B cell (primary cell): ENCODE data around the gene EIF4A3. TPM values are rescaled to one million over a fixed set of nuclear protein-coding genes. Genes with fewer than 3 reads are reported as not detected.

Experiments used
- ATAC-seq: fragments of 200-7000 bp; cut with Tn5 transposase; one replicate; pipeline ENCODE4 v1.10.0; 2021; ENCODE audit warnings: low read depth, mild to moderate bottlenecking, moderate number of reproducible peaks, moderate library complexity
- CTCF ChIA-PET: fragments of 350-600 bp; sonication (Branson Sonifier 250); formaldehyde crosslinking; loops from one replicate; lab custom pipeline; 2021; ENCODE audit warnings: antibody characterized with exemption, inconsistent platforms; lab: Charles Lee
- POLR2A ChIA-PET: fragments of 350-600 bp; sonication (Branson Sonifier 250); formaldehyde crosslinking; loops from one replicate; lab custom pipeline; 2021; ENCODE audit warnings: antibody characterized with exemption; lab: Charles Lee
- DNase-seq: peaks from one replicate; pipeline ENCODE4 v3.0.0; 2013
- H2AFZ ChIP-seq: 2 replicates; pipeline ENCODE4 v1.6.1; 2012; ENCODE audit warnings: mild to moderate bottlenecking, low read depth, low read length; ENCODE audit not compliant: insufficient read depth, poor library complexity, severe bottlenecking
- H3K27ac ChIP-seq, 2 donors: 1 replicate in 1 of 2; 2 replicates in 1 of 2; pipeline ENCODE4 v1.5.1; 2012 to 2013; ENCODE audit warnings: low read length in 2 of 2, mild to moderate bottlenecking in 2 of 2, moderate library complexity in 1 of 2
- H3K27me3 ChIP-seq, 4 experiments: fragments of 200-600 bp in 1 of 4; sonication (generic) in 1 of 4; replicated peaks in 1 of 4; 1 replicate in 2 of 4; 2 replicates in 2 of 4; pipeline versions ENCODE4 v1.6.1 to v1.7.0; 2013 to 2016; ENCODE audit warnings: low read length in 3 of 4, mild to moderate bottlenecking in 2 of 4, mixed read lengths in 1 of 4, moderate library complexity in 1 of 4; ENCODE audit not compliant: insufficient read depth in 4 of 4, control insufficient read depth in 3 of 4; ENCODE audit errors: control extremely low read depth in 1 of 4
- H3K36me3 ChIP-seq, 2 experiments: replicated peaks in 1 of 2; 1 replicate in 1 of 2; 2 replicates in 1 of 2; pipeline versions ENCODE4 v1.6.1 to v1.7.1; 2013; ENCODE audit warnings: low read length in 1 of 2; ENCODE audit not compliant: insufficient read depth in 2 of 2, control insufficient read depth in 1 of 2; ENCODE audit errors: control extremely low read depth in 1 of 2, extremely low read depth in 1 of 2
- H3K4me1 ChIP-seq, 2 donors: fragments of 200-600 bp in 1 of 2; sonication (generic) in 1 of 2; 1 replicate in 1 of 2; 2 replicates in 1 of 2; pipeline versions ENCODE4 v1.5.1 to v1.6.1; 2013 to 2017; ENCODE audit warnings: low read length in 2 of 2; ENCODE audit not compliant: control insufficient read depth in 2 of 2, insufficient read depth in 2 of 2
- H3K4me2 ChIP-seq: replicated peaks from 2 replicates; pipeline ENCODE3; 2012; ENCODE audit warnings: mild to moderate bottlenecking, low read depth, low read length; ENCODE audit not compliant: poor library complexity, severe bottlenecking
- H3K4me3 ChIP-seq, 5 experiments: fragments of 200-600 bp in 1 of 5; sonication (generic) in 1 of 5; 1 replicate in 3 of 5; 2 replicates in 2 of 5; pipeline versions ENCODE4 v1.5.1 to v1.7.0; 2011 to 2016; ENCODE audit warnings: low read length in 4 of 5, mild to moderate bottlenecking in 4 of 5, low read depth in 2 of 5, control low read depth in 1 of 5, moderate library complexity in 1 of 5; ENCODE audit not compliant: insufficient read depth in 1 of 5; ENCODE audit errors: control extremely low read depth in 1 of 5, extremely low read depth in 1 of 5
- H3K79me2 ChIP-seq: fragments of 200-600 bp; sonication (generic); one replicate; pipeline ENCODE4 v1.6.0; 2016; ENCODE audit warnings: low read length; ENCODE audit not compliant: control insufficient read depth, insufficient read depth
- H3K9ac ChIP-seq: fragments of 200-600 bp; sonication (generic); 2 replicates; pipeline ENCODE4 v1.6.1; 2017; ENCODE audit warnings: mild to moderate bottlenecking, low read length, moderate library complexity
- H3K9me3 ChIP-seq, 3 donors: one replicate each; pipeline versions ENCODE4 v1.6.1 to v1.7.1; 2013; ENCODE audit warnings: low read length in 2 of 3; ENCODE audit not compliant: control insufficient read depth in 2 of 3, insufficient read depth in 1 of 3; ENCODE audit errors: control extremely low read depth in 1 of 3
- H4K20me1 ChIP-seq: 2 replicates; pipeline ENCODE4 v1.6.0; 2012; ENCODE audit warnings: mild to moderate bottlenecking, low read length; ENCODE audit not compliant: insufficient read depth, control insufficient read depth, poor library complexity, severe bottlenecking
- H3K27ac Mint-ChIP-seq: one replicate; pipeline ENCODE4 v1.8.0; 2021; ENCODE audit warnings: mixed read lengths
- H3K27me3 Mint-ChIP-seq: one replicate; pipeline ENCODE4 v1.8.0; 2021; ENCODE audit warnings: mixed read lengths
- H3K4me1 Mint-ChIP-seq: one replicate; pipeline ENCODE4 v1.8.0; 2021; ENCODE audit warnings: mixed read lengths
- H3K4me3 Mint-ChIP-seq: one replicate; pipeline ENCODE4 v1.8.0; 2021; ENCODE audit warnings: mixed read lengths
- H3K9me3 Mint-ChIP-seq: one replicate; pipeline ENCODE4 v1.8.0; 2022; ENCODE audit warnings: mixed read lengths; ENCODE audit not compliant: insufficient read depth
- EZH2 ChIP-seq: IDR thresholded peaks from 2 replicates; pipeline ENCODE4 v1.6.1; 2012; ENCODE audit warnings: borderline replicate concordance, low read depth, mild to moderate bottlenecking, moderate library complexity, low read length; ENCODE audit not compliant: insufficient read depth, poor library complexity, severe bottlenecking
- WGBS: methylation state at CpG from one replicate; pipeline ENCODE4 v1.1.5; 2013; ENCODE audit warnings: missing lambda C conversion rate; ENCODE audit not compliant: insufficient coverage; 5-methylcytosine and 5-hydroxymethylcytosine counted together
- intact Hi-C: fragments of 100-400 bp; cut with micrococcal nuclease; formaldehyde crosslinking; loops from one replicate; pipeline ENCODE4 v1.10.0; 2022
- polyA plus RNA-seq: library from polyadenylated mRNA; depleted of rRNA; stranded (reverse); fragments of >200 nt; gene quantifications from 2 replicates; pipeline ENCODE4 v1.2.3, GENCODE V29; 2012
- total RNA-seq, 2 donors: library from RNA; stranded (reverse); fragments of 120-200 nt in 1 of 2; gene quantifications; 1 replicate in 1 of 2; 2 replicates in 1 of 2; pipeline versions ENCODE4 v1.2.3 to v1.2.4, GENCODE V29; 2013 to 2022
- TF ChIP-seq, protein P1 (sequence below): fragments of 200-600 bp; IDR thresholded peaks from one replicate; pipeline ENCODE4 v1.8.0; 2022; ENCODE audit warnings: antibody characterized with exemption, mild to moderate bottlenecking

The EIF4A3 gene
- total and polyA plus RNA-seq, 2 donors (not counting 1 experiment from before 2014, with no cell fraction given): 86.0 to 137 TPM

DNA sequence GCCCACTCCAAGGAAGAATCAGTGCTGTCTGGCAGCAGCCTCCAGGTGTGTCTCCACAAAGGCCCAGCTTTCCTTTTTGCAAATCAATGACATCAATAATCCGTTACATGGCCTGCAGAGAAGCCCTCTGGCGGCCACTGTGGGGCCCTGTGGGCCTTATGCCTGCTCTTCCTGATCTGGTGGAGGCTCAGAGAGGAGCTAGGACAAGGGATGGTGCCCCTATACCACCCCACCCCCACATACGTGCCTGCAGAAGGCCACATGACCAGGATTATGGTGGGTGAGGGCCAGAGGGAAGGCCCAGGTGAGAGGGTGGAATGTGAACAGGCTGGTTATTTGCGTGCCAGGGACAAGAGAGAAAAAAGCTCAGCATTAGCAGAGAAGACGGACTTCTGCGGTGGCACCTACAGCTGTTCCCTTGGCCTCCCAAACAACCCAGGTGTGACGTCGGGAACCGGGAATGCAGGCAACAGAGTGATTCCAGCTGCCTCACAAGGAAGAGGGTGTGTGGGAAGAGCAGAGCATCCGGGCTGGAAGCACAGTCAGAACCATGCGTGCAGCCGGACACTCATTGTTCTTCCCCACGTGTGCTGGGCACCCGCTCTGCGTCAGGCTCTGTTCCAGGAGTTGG lies 22.5 kb downstream of the EIF4A3 start:
- Mint-ChIP-seq H3K27ac (no peak overlapping the region), H3K4me1 (no peaks in the 10 kb centered on the region), H3K9me3 (no peaks in the 10 kb centered on the region), H3K4me3 (no peak overlapping the region), H3K27me3 (peaks cover 7% of the 10 kb centered on the region)
- Histone ChIP-seq H3K9me3 (no peaks in the 10 kb centered on the region), H4K20me1 (no peaks in the 10 kb centered on the region), H3K27me3 (peaks cover 0 to 7% (median 1%) of the 10 kb centered on the region in 4 experiments), H3K4me2 (no peak overlapping the region), H2AFZ (no peak overlapping the region), H3K4me3 (no peak overlapping the region), H3K4me1 (no peaks in the 10 kb centered on the region), H3K27ac (no peak overlapping the region), H3K36me3 (no peaks in the 10 kb centered on the region), H3K79me2 (no peaks in the 10 kb centered on the region), H3K9ac (no peak overlapping the region)
- DNase-seq (no peak), ATAC-seq (no peak)
- intact Hi-C loops: no loop called here
- WGBS: 88% methylated on average over 13 of the region's 15 CpGs
- CTCF ChIA-PET: no interaction called here
- TF ChIP-seq, protein P1, sequence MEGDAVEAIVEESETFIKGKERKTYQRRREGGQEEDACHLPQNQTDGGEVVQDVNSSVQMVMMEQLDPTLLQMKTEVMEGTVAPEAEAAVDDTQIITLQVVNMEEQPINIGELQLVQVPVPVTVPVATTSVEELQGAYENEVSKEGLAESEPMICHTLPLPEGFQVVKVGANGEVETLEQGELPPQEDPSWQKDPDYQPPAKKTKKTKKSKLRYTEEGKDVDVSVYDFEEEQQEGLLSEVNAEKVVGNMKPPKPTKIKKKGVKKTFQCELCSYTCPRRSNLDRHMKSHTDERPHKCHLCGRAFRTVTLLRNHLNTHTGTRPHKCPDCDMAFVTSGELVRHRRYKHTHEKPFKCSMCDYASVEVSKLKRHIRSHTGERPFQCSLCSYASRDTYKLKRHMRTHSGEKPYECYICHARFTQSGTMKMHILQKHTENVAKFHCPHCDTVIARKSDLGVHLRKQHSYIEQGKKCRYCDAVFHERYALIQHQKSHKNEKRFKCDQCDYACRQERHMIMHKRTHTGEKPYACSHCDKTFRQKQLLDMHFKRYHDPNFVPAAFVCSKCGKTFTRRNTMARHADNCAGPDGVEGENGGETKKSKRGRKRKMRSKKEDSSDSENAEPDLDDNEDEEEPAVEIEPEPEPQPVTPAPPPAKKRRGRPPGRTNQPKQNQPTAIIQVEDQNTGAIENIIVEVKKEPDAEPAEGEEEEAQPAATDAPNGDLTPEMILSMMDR: no peak
- POLR2A ChIA-PET: interaction anchor here (0.6 kb wide), 1 partner anchor 10 kb away, joined by 9 read pairs; no protein-coding TSS in a partner anchor

DNA sequence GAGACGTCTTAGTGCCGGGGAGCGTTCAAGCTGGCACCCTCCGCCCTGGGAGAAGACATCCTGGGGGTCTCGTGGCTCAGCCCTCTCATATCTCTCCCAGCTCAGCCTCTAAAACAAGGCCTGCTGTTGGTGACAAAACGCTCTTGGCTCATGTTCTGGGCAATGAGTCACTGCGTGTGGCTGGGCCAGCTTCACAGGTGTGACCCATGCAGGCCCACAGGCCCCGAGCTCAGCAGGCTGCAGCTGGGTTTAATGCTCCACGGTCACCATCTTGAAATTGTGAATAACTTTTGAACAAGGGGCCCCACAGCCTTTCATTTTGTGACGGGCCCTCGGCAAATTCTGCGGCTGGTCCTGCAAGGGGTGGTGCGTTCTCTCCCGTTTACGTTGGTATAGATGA lies 23.1 kb downstream of the EIF4A3 start:
- Histone ChIP-seq H3K4me1 (no peaks in the 10 kb centered on the region), H3K79me2 (no peaks in the 10 kb centered on the region), H3K36me3 (no peaks in the 10 kb centered on the region), H3K9ac (no peak overlapping the region), H3K4me3 (no peak overlapping the region), H2AFZ (no peak overlapping the region), H3K9me3 (no peaks in the 10 kb centered on the region), H3K27me3 (peaks cover 0 to 7% (median 1%) of the 10 kb centered on the region in 4 experiments), H4K20me1 (no peaks in the 10 kb centered on the region), H3K27ac (no peak overlapping the region), H3K4me2 (no peak overlapping the region)
- intact Hi-C loops: no loop called here
- Mint-ChIP-seq H3K27me3 (peaks cover 7% of the 10 kb centered on the region), H3K9me3 (no peaks in the 10 kb centered on the region), H3K4me1 (no peaks in the 10 kb centered on the region), H3K4me3 (no peak overlapping the region), H3K27ac (no peak overlapping the region)
- ATAC-seq: no peak
- ChIA-PET POLR2A (no interaction called here), CTCF (no interaction called here)
- TF ChIP-seq, protein P1: no peak
- no peak for TF ChIP-seq EZH2
- no peak for DNase-seq
- 90% methylated on average over 12 of the region's 15 CpGs for WGBS
